CD4-positive, alpha-beta memory T cell (primary cell): Measurements from ENCODE around the gene ZNF69. TPM values are rescaled to one million over a fixed set of nuclear protein-coding genes. Genes with fewer than 3 reads are reported as not detected.
"Not testable (repeated sequence)": the region's sequence is repeated elsewhere in the genome, so short reads cannot be mapped to it uniquely, and the experiment has no call there.

Source experiments
- CTCF ChIA-PET: fragments of 350-600 bp; sonication (Branson Sonifier 250); formaldehyde crosslinking; loops from one replicate; lab custom pipeline; 2021; ENCODE audit warnings: inconsistent platforms; ENCODE audit not compliant: partially characterized antibody; lab: Charles Lee
- POLR2A ChIA-PET: fragments of 350-600 bp; sonication (Branson Sonifier 250); formaldehyde crosslinking; loops from one replicate; lab custom pipeline; 2021; ENCODE audit not compliant: partially characterized antibody; lab: Charles Lee
- DNase-seq, 5 donors: peaks; one replicate each; pipeline versions ENCODE4 v3.0.0 to v3.0.0-alpha.2; 2020 to 2022; ENCODE audit warnings: mixed read lengths in 1 of 5
- H3K27ac ChIP-seq: one replicate; pipeline ENCODE4 v1.7.0; 2013; ENCODE audit warnings: low read depth, low read length
- H3K27me3 ChIP-seq: 2 replicates; pipeline ENCODE4 v1.7.0; 2013; ENCODE audit warnings: mild to moderate bottlenecking, low read length, moderate library complexity; ENCODE audit not compliant: insufficient read depth
- H3K36me3 ChIP-seq: 2 replicates; pipeline ENCODE4 v1.7.0; 2013; ENCODE audit warnings: mild to moderate bottlenecking, low read length, moderate library complexity; ENCODE audit not compliant: insufficient read depth
- H3K4me1 ChIP-seq: 2 replicates; pipeline ENCODE4 v1.7.0; 2013; ENCODE audit warnings: mild to moderate bottlenecking, low read length, moderate library complexity; ENCODE audit not compliant: insufficient read depth
- H3K4me3 ChIP-seq, 2 donors: one replicate each; pipeline ENCODE4 v1.7.0; 2013; ENCODE audit warnings: low read length in 2 of 2, mild to moderate bottlenecking in 1 of 2
- H3K9me3 ChIP-seq, 2 donors: one replicate each; pipeline ENCODE4 v1.7.0; 2013; ENCODE audit warnings: low read length in 2 of 2, control low read depth in 1 of 2; ENCODE audit not compliant: control insufficient read depth in 1 of 2
- H3K27ac Mint-ChIP-seq, 7 donors: one replicate each; pipeline ENCODE4 v1.8.0; 2020 to 2021; ENCODE audit warnings: mixed read lengths in 7 of 7, mild to moderate bottlenecking in 6 of 7, inconsistent platforms in 3 of 7, moderate library complexity in 3 of 7
- H3K27me3 Mint-ChIP-seq, 2 donors: one replicate each; pipeline ENCODE4 v1.8.0; 2020 to 2021; ENCODE audit warnings: mixed read lengths in 2 of 2
- H3K36me3 Mint-ChIP-seq, 2 donors: one replicate each; pipeline ENCODE4 v1.8.0; 2020 to 2021; ENCODE audit warnings: mixed read lengths in 2 of 2, inconsistent platforms in 1 of 2, mild to moderate bottlenecking in 1 of 2
- H3K4me1 Mint-ChIP-seq, 4 donors: one replicate each; pipeline ENCODE4 v1.8.0; 2020 to 2021; ENCODE audit warnings: mixed read lengths in 4 of 4, mild to moderate bottlenecking in 1 of 4
- H3K4me3 Mint-ChIP-seq, 8 donors: one replicate each; pipeline ENCODE4 v1.8.0; 2020 to 2021; ENCODE audit warnings: mixed read lengths in 8 of 8, mild to moderate bottlenecking in 7 of 8, moderate library complexity in 6 of 8, inconsistent platforms in 3 of 8
- H3K9me3 Mint-ChIP-seq, 8 donors: one replicate each; pipeline ENCODE4 v1.8.0; 2020 to 2021; ENCODE audit warnings: mixed read lengths in 8 of 8, mild to moderate bottlenecking in 5 of 8, inconsistent platforms in 3 of 8, moderate library complexity in 1 of 8
- intact Hi-C: fragments of 100-400 bp; cut with micrococcal nuclease; formaldehyde crosslinking; loops from one replicate; pipeline ENCODE4 v1.15.1; 2023
- polyA plus RNA-seq, 2 donors: library from polyadenylated mRNA; unstranded; fragments of 300-500 nt; fragmentation: Illumina TruSeq; gene quantifications; one replicate each; pipeline ENCODE4 v1.2.3, GENCODE V29; 2021
- total RNA-seq, 2 experiments: library from RNA; stranded (reverse); gene quantifications; one replicate each; pipeline ENCODE4 v1.2.3, GENCODE V29; 2021

The ZNF69 gene
- total and polyA plus RNA-seq, 4 experiments from 2014 or later: 0.57 to 8.5 (median 5.3) TPM

DNA sequence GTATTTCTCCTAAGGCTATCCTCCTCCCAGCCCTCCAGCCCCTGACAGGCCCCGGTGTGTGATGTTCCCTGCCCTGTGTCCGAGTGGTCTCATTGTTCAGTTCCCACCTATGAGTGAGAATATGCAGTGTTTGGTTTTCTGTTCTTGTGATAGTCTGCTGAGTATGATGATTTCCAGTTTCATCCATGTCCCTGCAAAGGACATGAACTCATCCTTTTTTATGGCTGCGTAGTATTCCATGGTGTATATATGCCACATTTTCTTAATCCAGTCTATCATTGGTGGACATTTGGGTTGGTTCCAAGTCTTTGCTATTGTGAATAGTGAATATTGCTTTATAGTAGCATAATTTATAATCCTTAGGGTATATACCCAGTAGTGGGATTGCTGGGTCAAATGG lies 48.2 kb downstream of the ZNF69 start:
- H3K4me3 Mint-ChIP-seq: peak overlapping the region in 2 of 8 donors; percentile 11 to 15
- intact Hi-C loops, CTCF ChIA-PET, H3K27me3 ChIP-seq, H3K4me3 ChIP-seq, H3K36me3 ChIP-seq, POLR2A ChIA-PET, H3K27me3 Mint-ChIP-seq, H3K27ac ChIP-seq, H3K4me1 ChIP-seq, DNase-seq: not testable (repeated sequence)
- peaks cover 8 to 22% (median 12%) of the 10 kb centered on the region in 4 donors for H3K4me1 Mint-ChIP-seq
- H3K9me3 ChIP-seq: peaks cover 0 to 17% of the 10 kb centered on the region in 2 donors
- H3K36me3 Mint-ChIP-seq: peaks cover 66 to 70% of the 10 kb centered on the region in 2 donors
- peak overlapping the region in 1 of 7 donors; percentile 82 for H3K27ac Mint-ChIP-seq
- H3K9me3 Mint-ChIP-seq: peaks cover 0 to 66% (median 45%) of the 10 kb centered on the region in 8 donors

DNA sequence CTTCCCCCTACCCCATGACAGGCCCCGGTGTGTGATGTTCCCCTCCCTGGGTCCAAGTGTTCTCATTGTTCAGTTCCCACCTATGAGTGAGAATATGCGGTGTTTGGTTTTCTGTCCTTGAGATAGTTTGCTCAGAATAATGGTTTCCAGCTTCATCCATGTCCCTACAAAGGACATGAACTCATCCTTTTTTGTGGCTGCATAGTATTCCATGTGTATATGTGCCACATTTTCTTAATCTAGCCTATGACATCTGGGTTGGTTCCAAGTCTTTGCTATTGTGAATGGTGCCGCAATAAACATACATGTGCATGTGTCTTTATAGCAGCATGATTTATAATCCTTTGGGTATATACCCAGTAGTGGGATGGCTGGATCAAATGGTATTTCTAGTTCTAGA lies 50.8 kb downstream of the ZNF69 start:
- H3K36me3 ChIP-seq, H3K27me3 ChIP-seq, H3K27ac ChIP-seq, POLR2A ChIA-PET, H3K27me3 Mint-ChIP-seq, DNase-seq, intact Hi-C loops, CTCF ChIA-PET, H3K27ac Mint-ChIP-seq, H3K4me1 ChIP-seq, H3K4me3 ChIP-seq, H3K4me3 Mint-ChIP-seq: not testable (repeated sequence)
- Mint-ChIP-seq H3K4me1 (peaks cover 0 to 12% (median 6%) of the 10 kb centered on the region in 4 donors), H3K9me3 (peaks cover 6 to 80% (median 64%) of the 10 kb centered on the region in 8 donors), H3K36me3 (peaks cover 70 to 75% of the 10 kb centered on the region in 2 donors)
- peaks cover 11 to 32% of the 10 kb centered on the region in 2 donors for H3K9me3 ChIP-seq

DNA sequence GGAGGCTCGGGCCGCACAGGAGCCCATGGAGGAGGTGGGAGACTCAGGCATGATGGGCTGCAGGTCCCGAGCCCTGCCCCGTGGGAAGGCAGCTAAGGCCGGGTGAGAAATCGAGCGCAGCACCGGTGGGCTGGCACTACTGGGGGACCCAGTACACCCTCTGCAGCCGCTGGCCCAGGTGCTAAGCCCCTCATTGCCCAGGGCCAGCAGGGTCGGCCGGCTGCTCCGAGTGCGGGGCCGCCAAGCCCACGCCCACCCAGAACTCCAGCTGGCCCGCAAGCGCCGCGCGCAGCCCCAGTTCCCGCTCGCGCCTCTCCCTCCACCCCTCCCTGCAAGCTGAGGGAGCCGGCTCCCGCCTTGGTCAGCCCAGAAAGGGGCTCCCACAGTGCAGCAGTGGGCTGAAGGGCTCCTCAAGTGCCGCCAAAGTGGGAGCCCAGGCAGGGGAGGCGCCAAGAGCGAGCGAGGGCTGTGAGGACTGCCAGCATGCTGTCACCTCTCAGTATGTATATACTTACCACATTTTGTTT lies 53.8 kb downstream of the ZNF69 start:
- H3K27me3 Mint-ChIP-seq, intact Hi-C loops, H3K4me1 Mint-ChIP-seq, H3K4me1 ChIP-seq, H3K27ac ChIP-seq, H3K4me3 Mint-ChIP-seq, POLR2A ChIA-PET, DNase-seq, H3K4me3 ChIP-seq, H3K27ac Mint-ChIP-seq, H3K27me3 ChIP-seq: not testable (repeated sequence)
- Mint-ChIP-seq H3K36me3 (peaks cover 82 to 88% of the 10 kb centered on the region in 2 donors), H3K9me3 (peaks cover 6 to 94% (median 82%) of the 10 kb centered on the region in 8 donors)
- H3K36me3 ChIP-seq: peaks cover 39% of the 10 kb centered on the region
- CTCF ChIA-PET: interaction anchor here (0.7 kb wide), 1 partner anchor 120 kb away, joined by 4 read pairs; no protein-coding TSS in a partner anchor
- peaks cover 19 to 54% of the 10 kb centered on the region in 2 donors for H3K9me3 ChIP-seq

DNA sequence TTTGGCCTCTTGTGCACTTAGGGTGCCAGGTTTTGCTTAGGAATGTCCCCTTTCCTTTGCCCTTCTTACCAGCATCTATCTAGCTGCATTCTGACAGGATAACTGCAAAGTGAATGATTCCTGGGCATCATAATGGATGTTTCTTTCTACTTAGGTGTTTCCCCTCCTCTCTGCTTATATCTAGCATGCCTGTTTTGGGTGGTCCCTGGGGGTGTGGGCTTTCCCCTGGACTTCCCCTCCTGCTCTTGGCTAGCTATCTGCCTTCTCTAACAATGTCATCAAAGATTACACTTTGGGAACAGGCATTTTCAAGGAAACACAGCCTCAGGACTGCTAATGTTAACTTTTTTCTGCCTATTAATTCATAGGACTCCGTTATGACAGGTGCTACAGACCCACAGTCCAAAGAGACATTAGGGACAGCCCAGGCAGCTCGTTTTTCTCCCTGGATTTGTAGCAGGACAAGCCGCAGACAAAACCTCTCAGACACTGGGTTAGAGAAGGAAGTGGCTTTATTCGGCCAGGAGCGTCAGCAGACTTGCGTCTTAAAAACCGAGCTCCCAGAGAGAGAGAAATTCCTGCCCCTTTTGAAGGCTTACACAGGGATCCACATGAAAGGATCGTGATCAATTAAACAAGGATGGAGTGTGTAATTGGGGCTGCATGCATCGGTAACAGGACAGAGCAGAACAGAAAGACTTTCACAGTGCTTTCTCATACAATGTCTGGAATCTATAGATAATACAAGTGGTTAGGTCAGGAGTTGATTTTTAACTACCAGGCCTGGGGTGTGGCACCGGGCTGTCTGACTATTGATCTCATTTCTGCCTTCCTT lies 54.6 kb downstream of the ZNF69 start:
- no peaks in the 10 kb centered on the region for H3K27me3 Mint-ChIP-seq

DNA sequence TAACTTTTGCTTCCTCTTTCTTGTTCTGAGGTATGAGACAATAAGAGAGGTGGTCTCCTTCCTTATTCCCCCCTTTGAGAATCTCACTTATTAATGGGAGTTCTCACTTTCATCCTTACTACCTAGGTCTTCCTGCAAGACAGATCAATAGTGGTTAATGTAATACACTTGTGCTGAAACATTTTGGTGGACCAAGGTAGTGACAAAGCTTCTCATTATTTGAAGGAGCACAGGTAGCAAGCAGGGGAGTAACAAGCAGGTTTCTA lies 55.2 kb downstream of the ZNF69 start:
- ChIA-PET CTCF (no interaction called here), POLR2A (no interaction called here)
- Histone ChIP-seq H3K9me3 (peaks cover 19 to 60% of the 10 kb centered on the region in 2 donors), H3K4me1 (no peaks in the 10 kb centered on the region), H3K27ac (no peak overlapping the region), H3K27me3 (no peaks in the 10 kb centered on the region), H3K4me3 (no peak overlapping the region), H3K36me3 (peaks cover 52% of the 10 kb centered on the region)
- Mint-ChIP-seq H3K27me3 (no peaks in the 10 kb centered on the region), H3K9me3 (peaks cover 6 to 94% (median 86%) of the 10 kb centered on the region in 8 donors), H3K4me1 (peaks cover 0 to 6% (median 3%) of the 10 kb centered on the region in 4 donors), H3K36me3 (peaks cover 83 to 90% of the 10 kb centered on the region in 2 donors), H3K4me3 (peak overlapping the region in 1 of 8 donors; percentile 46), H3K27ac (peak overlapping the region in 1 of 7 donors; percentile 46)
- intact Hi-C loops: no loop called here
- peak in 1 of 5 donors; percentile 10 for DNase-seq

More for the DNA sequence above, 54.6 kb downstream of the ZNF69 start:
- Histone ChIP-seq H3K4me3 (no peak overlapping the region), H3K27me3 (no peaks in the 10 kb centered on the region), H3K36me3 (peaks cover 47% of the 10 kb centered on the region), H3K4me1 (no peaks in the 10 kb centered on the region), H3K27ac (no peak overlapping the region), H3K9me3 (peaks cover 19 to 58% of the 10 kb centered on the region in 2 donors)
- Mint-ChIP-seq H3K36me3 (peaks cover 81 to 88% of the 10 kb centered on the region in 2 donors), H3K9me3 (peaks cover 6 to 94% (median 84%) of the 10 kb centered on the region in 8 donors), H3K27ac (peak overlapping the region in 1 of 7 donors; percentile 46), H3K4me1 (peaks cover 0 to 6% (median 3%) of the 10 kb centered on the region in 4 donors), H3K4me3 (peak overlapping the region in 1 of 8 donors; percentile 7)
- no peak for DNase-seq
- ChIA-PET CTCF (no interaction called here), POLR2A (no interaction called here)
- intact Hi-C loops: no loop called here

DNA sequence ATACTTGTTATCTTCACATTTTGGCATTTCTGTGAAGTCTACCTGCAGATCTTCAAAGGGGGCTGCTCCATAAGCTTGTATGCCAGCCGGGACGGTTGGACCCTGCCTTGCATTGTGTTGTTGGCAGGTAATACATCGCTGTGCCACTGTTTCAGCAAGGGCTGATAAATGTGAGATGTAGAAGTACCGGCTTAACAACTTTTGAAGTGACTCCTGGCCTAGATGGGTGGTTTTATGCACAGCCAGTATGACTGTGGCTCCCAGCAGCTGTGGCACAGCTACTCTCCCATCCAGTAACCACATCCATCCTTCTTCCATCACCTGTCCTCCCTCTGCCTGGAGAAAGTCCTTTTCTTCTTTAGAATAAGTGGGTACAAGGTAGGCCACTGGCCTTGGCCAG lies 57.1 kb downstream of the ZNF69 start:
- peaks cover 71% of the 10 kb centered on the region for H3K36me3 ChIP-seq
- H3K4me3 ChIP-seq: peak overlapping the region in 1 of 2 donors; percentile 11
- H3K4me1 ChIP-seq: no peaks in the 10 kb centered on the region
- H3K4me1 Mint-ChIP-seq: peaks cover 0 to 6% (median 1%) of the 10 kb centered on the region in 4 donors
- no peaks in the 10 kb centered on the region for H3K27me3 ChIP-seq
- no peak for DNase-seq
- H3K9me3 Mint-ChIP-seq: peaks cover 6 to 96% (median 93%) of the 10 kb centered on the region in 8 donors
- H3K27ac Mint-ChIP-seq: no peak overlapping the region
- intact Hi-C loops: no loop called here
- peaks cover 89 to 95% of the 10 kb centered on the region in 2 donors for H3K36me3 Mint-ChIP-seq
- no peak overlapping the region for H3K4me3 Mint-ChIP-seq
- no peak overlapping the region for H3K27ac ChIP-seq
- no peaks in the 10 kb centered on the region for H3K27me3 Mint-ChIP-seq
- peaks cover 27 to 76% of the 10 kb centered on the region in 2 donors for H3K9me3 ChIP-seq
- CTCF ChIA-PET: interaction anchor here (1.1 to 3.0 kb wide), 2 partner anchors 19 to 21 kb away, joined by 3 to 10 read pairs; no protein-coding TSS in a partner anchor
- POLR2A ChIA-PET: no interaction called here

DNA sequence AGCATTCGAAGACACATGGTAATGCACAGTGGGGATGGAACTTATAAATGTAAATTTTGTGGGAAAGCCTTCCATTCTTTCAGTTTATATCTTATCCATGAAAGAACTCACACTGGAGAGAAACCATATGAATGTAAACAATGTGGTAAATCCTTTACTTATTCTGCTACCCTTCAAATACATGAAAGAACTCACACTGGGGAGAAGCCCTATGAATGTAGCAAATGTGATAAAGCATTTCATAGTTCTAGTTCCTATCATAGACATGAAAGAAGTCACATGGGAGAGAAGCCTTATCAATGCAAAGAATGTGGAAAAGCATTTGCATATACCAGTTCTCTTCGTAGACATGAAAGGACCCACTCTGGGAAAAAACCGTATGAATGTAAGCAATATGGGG lies 61.1 kb downstream of the ZNF69 start:
- peaks cover 73 to 78% of the 10 kb centered on the region in 2 donors for H3K36me3 Mint-ChIP-seq
- no peak overlapping the region for H3K4me3 ChIP-seq
- CTCF ChIA-PET: no interaction called here

More for the DNA sequence above, 61.1 kb downstream of the ZNF69 start:
- Histone ChIP-seq H3K27me3 (no peaks in the 10 kb centered on the region), H3K36me3 (peaks cover 63% of the 10 kb centered on the region), H3K27ac (no peak overlapping the region), H3K9me3 (peaks cover 25 to 82% of the 10 kb centered on the region in 2 donors), H3K4me1 (no peaks in the 10 kb centered on the region)
- Mint-ChIP-seq H3K4me1 (no peaks in the 10 kb centered on the region), H3K4me3 (no peak overlapping the region), H3K27ac (peak overlapping the region in 1 of 7 donors; percentile 65), H3K27me3 (no peaks in the 10 kb centered on the region), H3K9me3 (peaks cover 0 to 99% (median 94%) of the 10 kb centered on the region in 8 donors)
- no peak for DNase-seq
- intact Hi-C loops: no loop called here
- POLR2A ChIA-PET: no interaction called here
